ENCODE results near the gene USB1.
"Not testable (repeated sequence)": the region's sequence is repeated elsewhere in the genome, so short reads cannot be mapped to it uniquely, and the experiment has no call there.

USB1 gene

DNA sequence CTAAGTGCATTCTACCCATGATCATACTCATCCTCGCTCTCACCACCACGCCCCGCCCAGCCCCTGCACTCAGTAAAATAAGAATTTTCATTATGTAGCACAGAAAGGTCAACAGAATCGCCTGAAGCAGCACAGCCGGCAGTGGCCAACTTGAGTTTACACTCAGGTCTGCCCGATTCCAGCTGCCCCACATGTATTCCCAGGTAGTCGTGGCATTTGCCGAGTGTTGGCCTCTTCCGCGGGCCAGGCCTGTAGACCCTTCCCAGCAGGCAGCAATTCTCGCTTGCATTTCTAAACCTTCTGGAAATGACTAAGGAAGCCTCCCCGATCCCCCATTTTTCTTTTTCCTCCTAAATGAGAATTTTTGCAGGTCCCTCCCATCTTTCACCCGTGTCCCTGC lies 30.9 kb upstream of the USB1 start:
- no peak for DNase-seq

DNA sequence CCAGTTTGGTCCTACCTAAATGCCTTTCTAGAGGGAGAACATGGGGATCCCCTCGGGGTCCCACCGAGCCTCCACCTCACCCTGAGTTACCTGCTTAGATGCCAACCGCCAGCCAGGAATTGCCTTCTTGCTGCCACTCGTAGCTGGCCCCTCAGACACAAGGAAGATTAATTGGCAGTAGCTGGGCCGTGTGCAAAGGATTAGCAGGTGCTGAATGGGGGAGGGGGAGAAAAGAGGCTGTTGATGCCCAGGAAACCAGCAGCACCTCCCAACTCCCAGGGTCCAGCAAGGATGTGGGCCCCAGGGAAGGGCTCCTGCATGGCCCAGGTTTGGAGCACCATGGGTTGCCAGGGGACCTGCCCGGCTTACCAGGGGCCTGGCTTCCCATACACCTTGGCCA lies 30.2 kb upstream of the USB1 start, which contains the start of gene CNGB1:
Gene CNGB1 (minus strand): TSS at position 159 of the 400 bp plus-strand sequence. CDS start 3,842 bp downstream, outside the sequence.
- no peak for DNase-seq

GRCh38 chr16:57971848-57972247 lies 29.4 kb upstream of the USB1 start:
- DNase-seq = no peak

DNA sequence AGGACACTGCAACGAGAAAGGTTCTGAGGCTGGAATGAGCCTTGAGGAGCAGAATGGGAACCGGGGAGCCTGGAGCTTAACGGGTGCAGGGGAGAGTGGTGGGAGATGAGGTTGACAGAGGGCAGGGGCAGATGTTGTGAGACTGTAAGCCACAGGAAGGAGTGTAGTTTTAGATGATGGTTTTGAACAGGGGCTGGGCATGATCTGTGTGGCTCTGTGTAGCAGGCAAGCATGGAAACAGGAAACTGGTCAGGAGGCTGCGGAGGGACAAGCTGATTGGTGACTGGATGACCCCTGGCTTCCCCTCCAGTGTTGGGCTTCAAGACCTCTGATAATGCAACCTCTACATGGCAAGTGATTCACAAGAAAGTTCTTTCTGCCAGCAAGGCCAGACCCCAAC lies 28.9 kb upstream of the USB1 start:
- DNase-seq = no peak

- DNase-seq = no peak
These were observed 24.8 kb upstream of the USB1 start for GRCh38 chr16:57976331-57976796.

DNA sequence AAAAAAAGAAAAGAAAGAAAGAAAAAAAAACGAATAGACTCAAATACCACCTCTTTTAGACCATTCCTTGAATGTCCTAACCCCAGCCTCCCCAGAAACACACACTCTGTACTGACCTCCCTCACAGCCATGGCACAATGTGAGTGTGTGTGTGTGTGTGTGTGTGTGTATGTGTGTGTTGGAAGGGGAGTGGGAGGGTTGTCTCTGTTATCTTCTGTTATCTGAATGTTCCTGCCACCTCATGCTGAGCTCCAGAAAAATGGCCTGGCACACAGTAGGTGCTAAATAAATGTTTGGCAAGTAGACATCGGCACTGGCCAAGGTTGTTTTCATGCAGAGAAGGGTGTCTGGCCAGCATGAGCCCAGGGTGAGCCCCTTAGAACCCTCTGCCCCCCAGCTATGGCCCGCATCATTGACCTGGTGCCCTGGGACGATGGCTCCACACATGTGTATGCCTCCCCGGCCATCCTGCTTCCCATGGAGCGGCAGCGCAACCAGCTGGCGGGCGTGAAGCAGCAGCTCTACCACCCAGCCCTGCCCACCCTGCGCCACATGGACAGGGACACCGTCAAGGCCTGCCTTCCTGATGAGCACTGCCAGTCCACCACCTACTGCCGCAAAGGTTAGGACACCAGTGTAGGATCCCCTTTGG lies 23.7 kb upstream of the USB1 start:
- DNase-seq = no peak

DNA sequence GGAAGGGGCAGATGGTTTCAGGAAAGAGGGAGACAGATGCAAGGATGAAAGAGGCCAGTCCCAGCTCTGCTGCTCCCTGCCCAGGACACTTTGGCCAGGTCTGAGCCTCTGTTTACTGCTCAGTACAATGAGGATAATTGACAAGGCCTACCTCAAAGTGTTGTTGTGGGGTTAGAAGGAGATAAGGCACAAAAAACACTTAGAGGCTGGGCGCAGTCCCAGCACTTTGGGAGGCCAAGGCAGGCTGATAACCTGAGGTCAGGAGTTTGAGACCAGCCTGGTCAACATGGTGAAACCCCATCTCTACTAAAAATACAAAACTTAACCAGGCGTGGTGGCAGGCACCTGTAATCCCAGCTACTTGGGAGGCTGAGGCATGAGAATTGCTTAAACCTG lies 23.1 kb upstream of the USB1 start:
- not testable (repeated sequence) for DNase-seq

DNA sequence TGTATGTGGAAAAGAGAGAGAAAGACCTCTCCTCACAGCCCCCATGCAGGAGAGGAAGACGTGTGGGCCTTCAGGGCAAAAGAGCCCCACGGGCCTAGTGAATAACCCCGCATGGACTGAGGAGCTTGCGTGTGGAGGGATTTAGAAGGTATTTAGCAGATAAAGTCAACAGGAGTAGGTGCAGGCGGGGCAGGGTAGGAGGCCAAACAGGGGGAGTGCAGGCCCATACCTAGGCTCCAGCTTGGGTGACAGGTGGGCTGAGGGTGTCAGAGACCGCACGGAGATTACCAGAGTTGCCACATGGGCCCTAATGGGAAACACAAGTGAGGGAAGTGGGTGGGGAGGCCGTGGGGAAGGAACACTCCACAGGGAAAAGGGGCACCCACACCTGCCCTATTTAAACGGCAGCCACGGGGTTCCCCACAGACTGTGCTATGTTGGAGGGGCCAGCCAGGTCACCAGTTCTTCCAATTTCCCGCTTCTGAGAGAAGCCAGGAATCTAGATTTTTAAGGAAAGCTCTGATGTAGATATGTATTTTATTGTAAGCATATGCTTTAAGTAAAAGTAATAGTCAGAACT lies 22.1 kb upstream of the USB1 start:
- no peak for DNase-seq

DNA sequence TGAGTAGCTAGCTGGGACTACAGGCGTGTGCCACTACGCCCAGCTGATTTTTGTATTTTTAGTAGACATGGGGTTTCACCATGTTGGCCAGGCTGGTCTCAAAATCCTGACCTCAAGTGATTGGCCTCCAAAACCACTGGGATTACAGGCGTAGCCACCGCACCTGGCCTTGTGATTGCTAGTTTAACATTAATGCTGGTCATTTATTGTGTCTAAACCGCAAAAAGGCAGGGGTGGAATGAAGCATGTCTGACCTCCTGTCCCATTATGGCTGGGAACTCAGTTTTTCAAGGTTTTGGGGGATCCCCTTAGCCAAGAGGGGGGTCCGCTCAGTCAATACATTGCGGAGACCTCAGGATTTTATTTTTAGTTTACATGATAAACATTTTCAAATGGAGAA lies 19.6 kb upstream of the USB1 start:
- no peak for DNase-seq

DNA sequence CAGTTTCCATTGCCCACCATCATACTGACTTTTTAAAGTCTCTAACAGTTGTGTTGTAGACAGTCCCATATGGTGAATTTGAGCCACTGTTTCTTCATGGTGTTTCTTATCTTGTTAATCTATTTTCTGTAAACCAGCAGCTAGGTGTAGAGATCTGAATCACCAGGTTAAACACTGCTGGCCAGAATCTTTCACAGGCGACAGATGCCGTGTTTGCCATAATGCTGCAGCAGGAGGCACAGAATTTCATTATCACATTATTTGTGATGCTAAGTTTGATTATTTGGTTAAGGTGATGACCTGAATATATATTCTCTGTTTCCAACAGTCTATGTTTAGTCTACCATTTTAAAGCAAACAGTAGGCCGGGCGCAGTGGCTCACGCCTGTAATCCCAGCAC lies 18.8 kb upstream of the USB1 start:
- no peak for DNase-seq

- DNase-seq = no peak
These were observed 16.6 kb upstream of the USB1 start for GRCh38 chr16:57984443-57985203.

DNA sequence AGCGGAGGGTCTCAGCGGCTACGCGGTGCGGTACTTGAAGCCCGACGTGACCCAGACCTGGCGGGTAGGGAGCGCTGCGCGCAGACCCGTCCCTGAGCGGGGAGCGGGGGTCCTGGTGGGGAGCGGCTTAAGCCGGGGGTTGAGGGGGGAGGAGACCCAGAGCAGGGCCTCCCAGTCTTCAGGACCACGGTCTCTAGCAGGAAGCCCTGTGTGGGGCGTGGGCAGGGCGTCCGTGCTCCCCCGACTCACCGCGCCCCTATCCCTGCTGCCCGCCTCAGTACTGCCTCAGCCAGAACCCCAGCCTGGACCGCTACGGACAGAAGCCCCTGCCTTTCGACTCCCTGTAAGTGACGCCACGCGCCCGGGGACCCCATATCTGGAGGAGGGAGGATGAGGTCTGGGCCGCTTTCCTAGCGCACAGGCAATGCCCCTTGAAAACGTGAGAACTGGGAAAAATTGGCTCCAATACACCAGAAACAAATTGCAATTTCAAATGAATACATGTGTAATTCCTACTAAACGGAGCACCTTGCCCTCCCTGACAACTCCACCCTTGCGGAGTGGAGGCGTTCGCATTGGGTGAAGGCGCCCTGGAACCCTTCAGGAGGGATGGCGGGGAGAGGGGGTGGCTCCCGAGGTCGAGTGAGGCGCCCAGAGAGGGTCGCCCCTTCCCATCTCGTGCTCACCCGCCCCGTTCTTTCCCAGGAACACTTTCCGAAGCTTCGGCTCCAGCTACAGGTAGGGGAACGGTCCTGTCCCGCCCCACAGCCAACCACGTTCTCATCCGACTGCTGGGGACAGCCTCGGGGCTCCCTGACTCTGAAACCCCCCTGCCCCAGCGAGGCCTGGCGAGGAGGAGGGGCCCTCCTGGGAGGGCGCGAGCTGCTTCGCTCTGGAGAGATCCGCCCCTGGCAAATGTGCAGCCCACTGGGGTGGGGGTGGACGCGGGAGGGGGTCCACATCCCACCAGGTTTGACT lies 15.7 kb upstream of the USB1 start:
- no peak for DNase-seq

GRCh38 chr16:57986196-57986595 lies 15.0 kb upstream of the USB1 start:
- DNase-seq = no peak

DNA sequence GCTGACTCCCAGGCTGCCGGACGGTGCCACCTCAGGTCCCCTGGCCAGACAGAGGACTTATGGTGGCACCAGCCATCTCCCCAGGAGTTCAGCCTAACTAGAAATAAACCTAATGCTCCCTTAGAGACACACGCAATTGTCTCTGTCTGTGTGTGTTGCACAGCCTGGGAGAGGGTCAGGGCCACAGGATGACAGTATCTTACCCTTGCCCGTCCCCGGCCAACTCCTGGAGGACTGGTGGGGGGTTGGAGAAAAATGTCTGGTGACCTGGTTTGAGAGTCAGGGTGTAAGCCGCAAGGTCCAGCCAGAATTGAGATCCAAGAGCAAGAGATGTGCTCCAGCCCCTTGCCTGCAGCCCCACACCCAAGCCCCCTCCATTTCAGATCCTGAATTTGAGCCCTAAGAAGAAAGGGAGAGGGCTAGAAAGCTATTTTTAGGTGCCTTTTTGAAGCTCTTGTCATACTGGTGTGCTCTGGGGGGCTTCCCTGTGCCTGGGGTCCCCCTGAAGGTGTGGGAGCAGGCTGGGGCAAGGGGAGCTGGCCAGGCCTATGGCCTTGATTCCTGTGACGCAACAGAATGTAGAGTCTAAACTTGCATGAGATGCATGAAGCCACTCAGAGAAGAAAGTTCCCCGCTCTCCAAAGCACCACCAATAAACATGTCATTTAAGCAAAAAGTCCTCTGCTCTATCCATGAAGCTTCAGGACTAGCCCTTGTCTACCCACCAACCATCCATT lies 13.6 kb upstream of the USB1 start:
- DNase-seq = no peak

GRCh38 chr16:57988929-57989328 lies 12.3 kb upstream of the USB1 start:
- no peak for DNase-seq

GRCh38 chr16:57991551-57992059 lies 9.6 kb upstream of the USB1 start:
- DNase-seq = no peak

- DNase-seq = no peak
These were observed 9.1 kb upstream of the USB1 start for GRCh38 chr16:57992084-57992483.

- no peak for DNase-seq
These were observed 7.8 kb upstream of the USB1 start for GRCh38 chr16:57993438-57993837.

GRCh38 chr16:57993897-57994296 lies 7.3 kb upstream of the USB1 start:
- no peak for DNase-seq

GRCh38 chr16:57994361-57994760 lies 6.8 kb upstream of the USB1 start:
- no peak for DNase-seq

DNA sequence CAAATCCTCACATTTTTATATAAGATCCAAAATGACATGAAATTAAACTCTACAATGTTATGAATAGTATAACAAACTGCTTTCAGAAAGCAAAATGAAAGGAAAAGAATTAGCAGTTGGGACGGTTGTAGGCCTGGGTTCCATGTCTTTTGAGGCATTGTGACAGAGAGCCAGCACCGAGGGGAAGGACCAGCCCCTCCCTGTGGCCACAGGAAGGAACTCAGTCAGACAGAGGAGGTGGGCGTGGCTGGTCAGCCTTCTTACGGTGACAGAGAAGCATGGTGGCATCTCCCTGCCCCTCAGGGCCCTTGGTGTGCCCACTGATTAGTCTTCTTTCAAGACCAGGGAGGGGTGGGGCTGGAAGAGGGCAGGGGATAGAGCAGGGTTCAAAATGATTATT lies 6.4 kb upstream of the USB1 start:
- DNase-seq = no peak
